T-helper 1 cell treated with Interleukin-12 subunit alpha and Interleukin-12 subunit beta and Interleukin-4 antibody, amounts not matched to agents 30 μg/mL and 1 μg/mL, for 36 hours (primary cell): ENCODE data around the gene MYOD1.

Experiments
- H3K27ac Mint-ChIP-seq: one replicate; pipeline ENCODE4 v1.8.0; 2021; ENCODE audit warnings: mild to moderate bottlenecking, mixed read lengths
- H3K27me3 Mint-ChIP-seq: one replicate; pipeline ENCODE4 v1.8.0; 2021; ENCODE audit warnings: low read depth, mixed read lengths
- H3K36me3 Mint-ChIP-seq: one replicate; pipeline ENCODE4 v1.8.0; 2021; ENCODE audit warnings: low read depth, mixed read lengths
- H3K4me1 Mint-ChIP-seq: one replicate; pipeline ENCODE4 v1.8.0; 2021; ENCODE audit warnings: low read depth, mixed read lengths
- H3K4me3 Mint-ChIP-seq: one replicate; pipeline ENCODE4 v1.8.0; 2021; ENCODE audit warnings: mild to moderate bottlenecking, moderate library complexity, mixed read lengths
- H3K9me3 Mint-ChIP-seq: one replicate; pipeline ENCODE4 v1.8.0; 2021; ENCODE audit warnings: mixed read lengths

Gene MYOD1

GRCh38 chr11:17763703-17764102, 44.3 kb downstream of the MYOD1 start:
- Mint-ChIP-seq H3K36me3 (no peaks in the 10 kb centered on the region), H3K27ac (no peak overlapping the region), H3K4me1 (no peaks in the 10 kb centered on the region), H3K9me3 (no peaks in the 10 kb centered on the region), H3K4me3 (no peak overlapping the region), H3K27me3 (peaks cover 6% of the 10 kb centered on the region)

GRCh38 chr11:17764446-17765218, 45.3 kb downstream of the MYOD1 start:
- Mint-ChIP-seq H3K36me3 (no peaks in the 10 kb centered on the region), H3K4me1 (no peaks in the 10 kb centered on the region), H3K27ac (no peak overlapping the region), H3K27me3 (no peaks in the 10 kb centered on the region), H3K9me3 (no peaks in the 10 kb centered on the region), H3K4me3 (no peak overlapping the region)

GRCh38 chr11:17765356-17766072, 46.1 kb downstream of the MYOD1 start:
- no peaks in the 10 kb centered on the region for H3K27me3 Mint-ChIP-seq
- no peaks in the 10 kb centered on the region for H3K4me1 Mint-ChIP-seq
- H3K27ac Mint-ChIP-seq = no peak overlapping the region
- H3K9me3 Mint-ChIP-seq = no peaks in the 10 kb centered on the region
- H3K4me3 Mint-ChIP-seq = no peak overlapping the region
- H3K36me3 Mint-ChIP-seq = no peaks in the 10 kb centered on the region

GRCh38 chr11:17766073-17766359, 46.6 kb downstream of the MYOD1 start:
- no peaks in the 10 kb centered on the region for H3K27me3 Mint-ChIP-seq
- H3K4me3 Mint-ChIP-seq = no peak overlapping the region
- H3K27ac Mint-ChIP-seq = no peak overlapping the region
- H3K4me1 Mint-ChIP-seq = no peaks in the 10 kb centered on the region
- H3K9me3 Mint-ChIP-seq = no peaks in the 10 kb centered on the region
- no peaks in the 10 kb centered on the region for H3K36me3 Mint-ChIP-seq

GRCh38 chr11:17766590-17766989, 47.2 kb downstream of the MYOD1 start:
- Mint-ChIP-seq H3K27ac (no peak overlapping the region), H3K4me1 (no peaks in the 10 kb centered on the region), H3K27me3 (no peaks in the 10 kb centered on the region), H3K9me3 (no peaks in the 10 kb centered on the region), H3K4me3 (no peak overlapping the region), H3K36me3 (no peaks in the 10 kb centered on the region)

- Mint-ChIP-seq H3K4me1 (no peaks in the 10 kb centered on the region), H3K4me3 (no peak overlapping the region), H3K9me3 (no peaks in the 10 kb centered on the region), H3K27ac (no peak overlapping the region), H3K36me3 (no peaks in the 10 kb centered on the region), H3K27me3 (no peaks in the 10 kb centered on the region)
Observed at GRCh38 chr11:17767301-17767885, 48.0 kb downstream of the MYOD1 start.

- Mint-ChIP-seq H3K4me1 (no peaks in the 10 kb centered on the region), H3K27ac (no peak overlapping the region), H3K36me3 (no peaks in the 10 kb centered on the region), H3K4me3 (no peak overlapping the region), H3K27me3 (no peaks in the 10 kb centered on the region), H3K9me3 (no peaks in the 10 kb centered on the region)
Observed at GRCh38 chr11:17767914-17768313, 48.5 kb downstream of the MYOD1 start.

- no peaks in the 10 kb centered on the region for H3K9me3 Mint-ChIP-seq
- H3K4me1 Mint-ChIP-seq = no peaks in the 10 kb centered on the region
- H3K4me3 Mint-ChIP-seq = no peak overlapping the region
- H3K27ac Mint-ChIP-seq = no peak overlapping the region
- H3K36me3 Mint-ChIP-seq = no peaks in the 10 kb centered on the region
- no peaks in the 10 kb centered on the region for H3K27me3 Mint-ChIP-seq
Observed at GRCh38 chr11:17768547-17768946, 49.2 kb downstream of the MYOD1 start.

- no peaks in the 10 kb centered on the region for H3K9me3 Mint-ChIP-seq
- no peak overlapping the region for H3K4me3 Mint-ChIP-seq
- no peak overlapping the region for H3K27ac Mint-ChIP-seq
- H3K27me3 Mint-ChIP-seq = no peaks in the 10 kb centered on the region
- no peaks in the 10 kb centered on the region for H3K36me3 Mint-ChIP-seq
- no peaks in the 10 kb centered on the region for H3K4me1 Mint-ChIP-seq
Observed at GRCh38 chr11:17769218-17769617, 49.8 kb downstream of the MYOD1 start.

- H3K27me3 Mint-ChIP-seq = no peaks in the 10 kb centered on the region
- H3K9me3 Mint-ChIP-seq = no peaks in the 10 kb centered on the region
- H3K4me1 Mint-ChIP-seq = no peaks in the 10 kb centered on the region
- H3K36me3 Mint-ChIP-seq = no peaks in the 10 kb centered on the region
- no peak overlapping the region for H3K4me3 Mint-ChIP-seq
- H3K27ac Mint-ChIP-seq = no peak overlapping the region
Observed at GRCh38 chr11:17770048-17770652, 50.8 kb downstream of the MYOD1 start.

- no peaks in the 10 kb centered on the region for H3K36me3 Mint-ChIP-seq
Observed at GRCh38 chr11:17770917-17771316, 51.5 kb downstream of the MYOD1 start.

GRCh38 chr11:17771415-17771814, 52.0 kb downstream of the MYOD1 start:
- Mint-ChIP-seq H3K9me3 (no peaks in the 10 kb centered on the region), H3K27ac (no peak overlapping the region), H3K4me1 (no peaks in the 10 kb centered on the region), H3K36me3 (no peaks in the 10 kb centered on the region), H3K4me3 (no peak overlapping the region), H3K27me3 (no peaks in the 10 kb centered on the region)

More at GRCh38 chr11:17770917-17771316, 51.5 kb downstream of the MYOD1 start:
- Mint-ChIP-seq H3K27me3 (no peaks in the 10 kb centered on the region), H3K9me3 (no peaks in the 10 kb centered on the region), H3K4me1 (no peaks in the 10 kb centered on the region), H3K27ac (no peak overlapping the region), H3K4me3 (no peak overlapping the region)
